VCaP (cell line): ENCODE data around the gene SELPLG.
"Not testable (repeated sequence)": the region's sequence is repeated elsewhere in the genome, so short reads cannot be mapped to it uniquely, and the experiment has no call there.

Source experiments
- H3K27ac ChIP-seq: fragments of 450-650 bp; 2 replicates; pipeline ENCODE4 v1.5.1; 2017
- CTCF ChIP-seq: fragments of 450-650 bp; conservative IDR thresholded peaks from 2 replicates; pipeline ENCODE4 v1.5.1; 2017; ENCODE audit warnings: mild to moderate bottlenecking, moderate library complexity

SELPLG gene

GRCh38 chr12:108634341-108634751 is 652 bp upstream of the SELPLG start:
- H3K27ac ChIP-seq, result no peak overlapping the region
- TF ChIP-seq CTCF, result no peak

- no peak overlapping the region for H3K27ac ChIP-seq
- no peak for TF ChIP-seq CTCF
Measured at GRCh38 chr12:108633081-108633533, 587 bp downstream of the SELPLG start.

GRCh38 chr12:108631261-108631660 is 2.4 kb downstream of the SELPLG start:
- not testable (repeated sequence) for H3K27ac ChIP-seq

- no peak for TF ChIP-seq CTCF
- H3K27ac ChIP-seq, result no peak overlapping the region
Measured at GRCh38 chr12:108630481-108631207, 3.0 kb downstream of the SELPLG start.

GRCh38 chr12:108629824-108630476 is 3.7 kb downstream of the SELPLG start:
- no peak overlapping the region for H3K27ac ChIP-seq

GRCh38 chr12:108629151-108629550 is 4.5 kb downstream of the SELPLG start:
- TF ChIP-seq CTCF, result no peak
- no peak overlapping the region for H3K27ac ChIP-seq

More at GRCh38 chr12:108629824-108630476, 3.7 kb downstream of the SELPLG start:
- TF ChIP-seq CTCF, result no peak

- no peak for TF ChIP-seq CTCF
- H3K27ac ChIP-seq, result no peak overlapping the region
Measured at GRCh38 chr12:108627134-108627920, 6.4 kb downstream of the SELPLG start.
